Muscle of leg (tissue), 11 donors: ENCODE results near the gene SIK3. TPM values are rescaled to one million over a fixed set of nuclear protein-coding genes. Genes with fewer than 3 reads are reported as not detected.

Experiments
- DNase-seq: peaks from one replicate; pipeline ENCODE4 v3.0.0; 2013
- H3K27ac ChIP-seq: one replicate; pipeline ENCODE4 v1.5.1; 2013; ENCODE audit warnings: mild to moderate bottlenecking, low read length, control low read depth
- H3K27me3 ChIP-seq: one replicate; pipeline ENCODE4 v1.6.1; 2013; ENCODE audit warnings: low read length; ENCODE audit not compliant: control insufficient read depth, insufficient read depth
- H3K36me3 ChIP-seq: one replicate; pipeline ENCODE4 v1.6.1; 2013; ENCODE audit warnings: low read length; ENCODE audit not compliant: control insufficient read depth, insufficient read depth
- H3K4me1 ChIP-seq: one replicate; pipeline ENCODE4 v1.6.1; 2013; ENCODE audit warnings: low read length; ENCODE audit not compliant: control insufficient read depth, insufficient read depth
- H3K4me3 ChIP-seq: one replicate; pipeline ENCODE4 v1.5.1; 2013; ENCODE audit warnings: low read length, control low read depth
- H3K9me3 ChIP-seq: replicated peaks from 2 replicates; pipeline ENCODE4 v1.6.1; 2013; ENCODE audit warnings: low read depth, low read length; ENCODE audit not compliant: control insufficient read depth
- WGBS: methylation state at CpG from one replicate; pipeline ENCODE4 v1.1.5; 2013; ENCODE audit warnings: missing lambda C conversion rate; ENCODE audit not compliant: insufficient coverage; 5-methylcytosine and 5-hydroxymethylcytosine counted together
- polyA plus RNA-seq, 8 donors: library from polyadenylated mRNA; unstranded; fragments of 120-200 nt; gene quantifications; one replicate each; pipeline versions ENCODE4 v1.2.1 to v1.2.3, GENCODE V29; 2013; ENCODE audit warnings: inconsistent platforms in 1 of 8, low replicate concordance in 1 of 8; ENCODE audit not compliant: insufficient read length in 8 of 8, insufficient read depth in 1 of 8
- total RNA-seq: library from RNA; stranded (reverse); fragments of 120-200 nt; gene quantifications from one replicate; pipeline ENCODE4 v1.2.4, GENCODE V29; 2013

SIK3 gene
- total and polyA plus RNA-seq, 9 donors, result 20.0 to 35.0 (median 29.5) TPM

- WGBS, result no CpG with 5 or more reads among the region's 1 CpG
- no peaks in the 10 kb centered on the region for H3K36me3 ChIP-seq
- H3K9me3 ChIP-seq, result no peaks in the 10 kb centered on the region
- H3K27ac ChIP-seq, result no peak overlapping the region
- no peaks in the 10 kb centered on the region for H3K27me3 ChIP-seq
- H3K4me3 ChIP-seq, result no peak overlapping the region
- no peaks in the 10 kb centered on the region for H3K4me1 ChIP-seq
- DNase-seq, result no peak
Measured at GRCh38 chr11:117064275-117064674, 34.0 kb downstream of the SIK3 start.

GRCh38 chr11:117062498-117062897, 35.7 kb downstream of the SIK3 start:
- peak; percentile 46 for DNase-seq
- Histone ChIP-seq H3K27me3 (no peaks in the 10 kb centered on the region), H3K9me3 (no peaks in the 10 kb centered on the region), H3K4me1 (no peaks in the 10 kb centered on the region), H3K4me3 (no peak overlapping the region), H3K27ac (no peak overlapping the region), H3K36me3 (no peaks in the 10 kb centered on the region)
- no CpG with 5 or more reads among the region's 2 CpGs for WGBS

- H3K27ac ChIP-seq, result no peak overlapping the region
- no peaks in the 10 kb centered on the region for H3K9me3 ChIP-seq
- no peaks in the 10 kb centered on the region for H3K36me3 ChIP-seq
- no peaks in the 10 kb centered on the region for H3K27me3 ChIP-seq
- H3K4me3 ChIP-seq, result no peak overlapping the region
- 93% methylated on average over 3 of the region's 5 CpGs for WGBS
- H3K4me1 ChIP-seq, result no peaks in the 10 kb centered on the region
- DNase-seq, result no peak
Measured at GRCh38 chr11:117061256-117061655, 37.0 kb downstream of the SIK3 start.

GRCh38 chr11:117059611-117060148, 38.5 kb downstream of the SIK3 start:
- no peaks in the 10 kb centered on the region for H3K9me3 ChIP-seq
- H3K36me3 ChIP-seq, result no peaks in the 10 kb centered on the region
- no peak overlapping the region for H3K27ac ChIP-seq
- no peaks in the 10 kb centered on the region for H3K4me1 ChIP-seq
- WGBS, result no CpG with 5 or more reads among the region's 3 CpGs
- no peak overlapping the region for H3K4me3 ChIP-seq
- no peaks in the 10 kb centered on the region for H3K27me3 ChIP-seq
- no peak for DNase-seq

GRCh38 chr11:117058761-117059261, 39.4 kb downstream of the SIK3 start:
- Histone ChIP-seq H3K27me3 (no peaks in the 10 kb centered on the region), H3K9me3 (no peaks in the 10 kb centered on the region), H3K27ac (no peak overlapping the region), H3K36me3 (no peaks in the 10 kb centered on the region), H3K4me3 (no peak overlapping the region), H3K4me1 (no peaks in the 10 kb centered on the region)
- peak; percentile 32 for DNase-seq
- 53% methylated on average over 4 of the region's 4 CpGs for WGBS

- no peaks in the 10 kb centered on the region for H3K9me3 ChIP-seq
- DNase-seq, result no peak
- no peaks in the 10 kb centered on the region for H3K4me1 ChIP-seq
- H3K36me3 ChIP-seq, result no peaks in the 10 kb centered on the region
- no peak overlapping the region for H3K27ac ChIP-seq
- no peak overlapping the region for H3K4me3 ChIP-seq
- H3K27me3 ChIP-seq, result no peaks in the 10 kb centered on the region
Measured at GRCh38 chr11:117057727-117058126, 40.5 kb downstream of the SIK3 start.

GRCh38 chr11:117057317-117057716, 40.9 kb downstream of the SIK3 start:
- Histone ChIP-seq H3K27ac (no peak overlapping the region), H3K27me3 (no peaks in the 10 kb centered on the region), H3K4me1 (no peaks in the 10 kb centered on the region), H3K9me3 (no peaks in the 10 kb centered on the region), H3K36me3 (no peaks in the 10 kb centered on the region), H3K4me3 (no peak overlapping the region)
- no peak for DNase-seq
- 96% methylated on average over 5 of the region's 5 CpGs for WGBS

GRCh38 chr11:117055469-117055868, 42.8 kb downstream of the SIK3 start:
- 79% methylated on average over 4 of the region's 5 CpGs for WGBS
- Histone ChIP-seq H3K36me3 (no peaks in the 10 kb centered on the region), H3K4me3 (no peak overlapping the region), H3K27me3 (no peaks in the 10 kb centered on the region), H3K9me3 (no peaks in the 10 kb centered on the region), H3K27ac (no peak overlapping the region), H3K4me1 (no peaks in the 10 kb centered on the region)
- DNase-seq, result no peak

- Histone ChIP-seq H3K27ac (no peak overlapping the region), H3K36me3 (no peaks in the 10 kb centered on the region), H3K9me3 (no peaks in the 10 kb centered on the region), H3K4me3 (no peak overlapping the region), H3K4me1 (no peaks in the 10 kb centered on the region), H3K27me3 (no peaks in the 10 kb centered on the region)
- 100% methylated on average over 1 of the region's 1 CpG for WGBS
- DNase-seq, result no peak
Measured at GRCh38 chr11:117054382-117054781, 43.8 kb downstream of the SIK3 start.

- H3K36me3 ChIP-seq, result no peaks in the 10 kb centered on the region
- 46% methylated on average over 1 of the region's 8 CpGs for WGBS
Measured at GRCh38 chr11:117052196-117053149, 45.8 kb downstream of the SIK3 start.

More at GRCh38 chr11:117052196-117053149, 45.8 kb downstream of the SIK3 start:
- no peak overlapping the region for H3K4me3 ChIP-seq
- no peaks in the 10 kb centered on the region for H3K4me1 ChIP-seq
- no peaks in the 10 kb centered on the region for H3K9me3 ChIP-seq
- H3K27ac ChIP-seq, result no peak overlapping the region
- no peak for DNase-seq
- H3K27me3 ChIP-seq, result no peaks in the 10 kb centered on the region
